ENCODE results near the gene FOXE3.

DNA sequence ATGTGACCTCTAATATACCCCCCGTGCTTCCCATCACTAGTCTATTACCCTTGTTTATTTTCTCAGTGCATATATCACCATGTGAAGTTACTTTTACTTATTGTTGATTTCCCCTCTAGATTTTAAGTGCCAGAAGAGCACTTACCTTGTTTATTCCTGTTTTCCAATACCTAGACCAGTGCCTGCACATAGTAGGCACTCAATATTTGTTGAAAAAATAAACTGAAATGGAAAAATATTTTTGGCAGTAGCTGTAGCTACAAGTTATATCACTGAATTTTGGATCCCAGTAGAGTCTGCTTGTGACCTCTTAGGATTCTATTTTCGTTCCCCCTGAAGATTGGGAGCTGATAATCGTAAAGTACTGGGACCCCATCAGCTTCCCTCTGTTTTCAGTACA is 32.0 kb upstream of the FOXE3 start:
- no peak for TF ChIP-seq POLR2AphosphoS5 (IDR thresholded peaks at IDR 0.05; ENCODE audit: low read depth, low read length)
- TF ChIP-seq TAF1 (IDR thresholded peaks at IDR 0.05; ENCODE audit: borderline replicate concordance, insufficient read depth, low read length) = no peak
- TF ChIP-seq SIN3A (IDR thresholded peaks at IDR 0.05; ENCODE audit: borderline replicate concordance, insufficient read depth, low read length) = no peak

All from PFSK-1 (cell line).